Measurements from ENCODE around the gene IL17A.

The IL17A gene

GRCh38 chr6:52139985-52140680 lies 46.0 kb upstream of the IL17A start:
- TF ChIP-seq SNAI2 (CRISPR knock-in tag; IDR thresholded peaks at IDR 0.05) (no peak), OSR1 (CRISPR knock-in tag; IDR thresholded peaks at IDR 0.05) (no peak), ZFP3 (CRISPR knock-in tag; IDR thresholded peaks at IDR 0.05) (no peak), PPARA (CRISPR knock-in tag; IDR thresholded peaks at IDR 0.05; ENCODE audit: borderline replicate concordance) (no peak), ZNF565 (CRISPR knock-in tag; conservative IDR thresholded peaks at IDR 0.05; ENCODE audit: low read depth) (no peak), TOX (CRISPR knock-in tag; IDR thresholded peaks at IDR 0.05; ENCODE audit: borderline replicate concordance) (no peak), TSHZ2 (CRISPR knock-in tag; IDR thresholded peaks at IDR 0.05) (no peak), POU6F1 (CRISPR knock-in tag; IDR thresholded peaks at IDR 0.05; ENCODE audit: borderline replicate concordance, low read depth) (no peak), CSDC2 (CRISPR knock-in tag; IDR thresholded peaks at IDR 0.05) (no peak)
- TF ChIP-seq, protein P1, sequence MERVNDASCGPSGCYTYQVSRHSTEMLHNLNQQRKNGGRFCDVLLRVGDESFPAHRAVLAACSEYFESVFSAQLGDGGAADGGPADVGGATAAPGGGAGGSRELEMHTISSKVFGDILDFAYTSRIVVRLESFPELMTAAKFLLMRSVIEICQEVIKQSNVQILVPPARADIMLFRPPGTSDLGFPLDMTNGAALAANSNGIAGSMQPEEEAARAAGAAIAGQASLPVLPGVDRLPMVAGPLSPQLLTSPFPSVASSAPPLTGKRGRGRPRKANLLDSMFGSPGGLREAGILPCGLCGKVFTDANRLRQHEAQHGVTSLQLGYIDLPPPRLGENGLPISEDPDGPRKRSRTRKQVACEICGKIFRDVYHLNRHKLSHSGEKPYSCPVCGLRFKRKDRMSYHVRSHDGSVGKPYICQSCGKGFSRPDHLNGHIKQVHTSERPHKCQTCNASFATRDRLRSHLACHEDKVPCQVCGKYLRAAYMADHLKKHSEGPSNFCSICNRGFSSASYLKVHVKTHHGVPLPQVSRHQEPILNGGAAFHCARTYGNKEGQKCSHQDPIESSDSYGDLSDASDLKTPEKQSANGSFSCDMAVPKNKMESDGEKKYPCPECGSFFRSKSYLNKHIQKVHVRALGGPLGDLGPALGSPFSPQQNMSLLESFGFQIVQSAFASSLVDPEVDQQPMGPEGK (CRISPR knock-in tag; IDR thresholded peaks at IDR 0.05; ENCODE audit: borderline replicate concordance), result no peak
- ATAC-seq, result no peak

GRCh38 chr6:52141596-52141995 lies 44.6 kb upstream of the IL17A start:
- ATAC-seq, result no peak

More at GRCh38 chr6:52141596-52141995, 44.6 kb upstream of the IL17A start:
- TF ChIP-seq, protein P2, sequence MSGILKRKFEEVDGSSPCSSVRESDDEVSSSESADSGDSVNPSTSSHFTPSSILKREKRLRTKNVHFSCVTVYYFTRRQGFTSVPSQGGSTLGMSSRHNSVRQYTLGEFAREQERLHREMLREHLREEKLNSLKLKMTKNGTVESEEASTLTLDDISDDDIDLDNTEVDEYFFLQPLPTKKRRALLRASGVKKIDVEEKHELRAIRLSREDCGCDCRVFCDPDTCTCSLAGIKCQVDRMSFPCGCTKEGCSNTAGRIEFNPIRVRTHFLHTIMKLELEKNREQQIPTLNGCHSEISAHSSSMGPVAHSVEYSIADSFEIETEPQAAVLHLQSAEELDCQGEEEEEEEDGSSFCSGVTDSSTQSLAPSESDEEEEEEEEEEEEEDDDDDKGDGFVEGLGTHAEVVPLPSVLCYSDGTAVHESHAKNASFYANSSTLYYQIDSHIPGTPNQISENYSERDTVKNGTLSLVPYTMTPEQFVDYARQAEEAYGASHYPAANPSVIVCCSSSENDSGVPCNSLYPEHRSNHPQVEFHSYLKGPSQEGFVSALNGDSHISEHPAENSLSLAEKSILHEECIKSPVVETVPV (CRISPR knock-in tag; IDR thresholded peaks at IDR 0.05), result no peak
- TF ChIP-seq ZFP30 (CRISPR knock-in tag; IDR thresholded peaks at IDR 0.05), result no peak
- no peak for TF ChIP-seq ESRRG (CRISPR knock-in tag; IDR thresholded peaks at IDR 0.05)
- no peak for TF ChIP-seq ZNF565 (CRISPR knock-in tag; conservative IDR thresholded peaks at IDR 0.05; ENCODE audit: low read depth)
- no peak for TF ChIP-seq ARNTL (CRISPR knock-in tag; IDR thresholded peaks at IDR 0.05; ENCODE audit: borderline replicate concordance, low read depth)
- TF ChIP-seq, protein P1 (CRISPR knock-in tag; IDR thresholded peaks at IDR 0.05; ENCODE audit: borderline replicate concordance), result no peak
- TF ChIP-seq POU6F1 (CRISPR knock-in tag; IDR thresholded peaks at IDR 0.05; ENCODE audit: borderline replicate concordance, low read depth), result no peak
- no peak for TF ChIP-seq TCF4 (CRISPR knock-in tag; IDR thresholded peaks at IDR 0.05; ENCODE audit: borderline replicate concordance)
- TF ChIP-seq CREB5 (CRISPR knock-in tag; IDR thresholded peaks at IDR 0.05; ENCODE audit: low read depth), result no peak
- TF ChIP-seq SNAI2 (CRISPR knock-in tag; IDR thresholded peaks at IDR 0.05), result no peak
- no peak for TF ChIP-seq TOX (CRISPR knock-in tag; IDR thresholded peaks at IDR 0.05; ENCODE audit: borderline replicate concordance)
- no peak for TF ChIP-seq OSR1 (CRISPR knock-in tag; IDR thresholded peaks at IDR 0.05)
- TF ChIP-seq GLIS3 (CRISPR knock-in tag; IDR thresholded peaks at IDR 0.05), result no peak
- TF ChIP-seq ZC3H10 (CRISPR knock-in tag; IDR thresholded peaks at IDR 0.05), result no peak
- no peak for TF ChIP-seq CSDC2 (CRISPR knock-in tag; IDR thresholded peaks at IDR 0.05)
- TF ChIP-seq PPARA (CRISPR knock-in tag; IDR thresholded peaks at IDR 0.05; ENCODE audit: borderline replicate concordance), result no peak
- no peak for TF ChIP-seq ZNF8 (CRISPR knock-in tag; IDR thresholded peaks at IDR 0.05)
- no peak for TF ChIP-seq ZNF70 (CRISPR knock-in tag; IDR thresholded peaks at IDR 0.05)
- no peak for TF ChIP-seq TSHZ2 (CRISPR knock-in tag; IDR thresholded peaks at IDR 0.05)

All from SK-N-SH treated with all-trans-retinoic acid at 6 μM for 48 hours (cell line).